Fibroblast of lung (primary cell): ENCODE data around the gene RNFT2. TPM values are rescaled to one million over a fixed set of nuclear protein-coding genes. Genes with fewer than 3 reads are reported as not detected.

Experiments used
- DNase-seq, 2 donors: peaks; one replicate each; pipeline versions ENCODE4 v3.0.0 to v3.0.0-alpha.2; 2010; ENCODE audit warnings: low read depth in 2 of 2
- H2AFZ ChIP-seq: 2 replicates; pipeline ENCODE4 v1.5.1; 2012; ENCODE audit warnings: low read length, control low read depth, inconsistent platforms
- H3K27ac ChIP-seq: 2 replicates; pipeline ENCODE4 v1.5.1; 2011; ENCODE audit warnings: low read length, control low read depth; ENCODE audit not compliant: insufficient read depth
- H3K27me3 ChIP-seq: 2 replicates; pipeline ENCODE4 v1.5.1; 2011; ENCODE audit warnings: mild to moderate bottlenecking, low read length; ENCODE audit not compliant: control insufficient read depth, insufficient read depth
- H3K36me3 ChIP-seq: 2 replicates; pipeline ENCODE4 v1.5.1; 2011; ENCODE audit warnings: low read length; ENCODE audit not compliant: control insufficient read depth, insufficient read depth
- H3K4me1 ChIP-seq: 2 replicates; pipeline ENCODE4 v1.5.1; 2011; ENCODE audit warnings: low read length; ENCODE audit not compliant: control insufficient read depth, insufficient read depth; ENCODE audit errors: extremely low read depth
- H3K4me2 ChIP-seq: 2 replicates; pipeline ENCODE4 v1.5.1; 2011; ENCODE audit warnings: low read length, control low read depth; ENCODE audit not compliant: insufficient read depth; ENCODE audit errors: extremely low read depth
- H3K4me3 ChIP-seq, 4 experiments: fragments of 200-600 bp in 1 of 4; sonication (generic) in 1 of 4; replicated peaks in 1 of 4; 2 replicates each; pipeline ENCODE4 v1.5.1; 2011 to 2016; ENCODE audit warnings: low read length in 4 of 4, low read depth in 3 of 4, mild to moderate bottlenecking in 3 of 4, control low read depth in 2 of 4, inconsistent platforms in 1 of 4, mixed read lengths in 1 of 4; ENCODE audit not compliant: insufficient read depth in 1 of 4; ENCODE audit errors: control extremely low read depth in 1 of 4
- H3K79me2 ChIP-seq: 2 replicates; pipeline ENCODE4 v1.5.1; 2012; ENCODE audit warnings: mild to moderate bottlenecking, low read length, inconsistent platforms; ENCODE audit not compliant: control insufficient read depth, insufficient read depth
- H3K9ac ChIP-seq: 2 replicates; pipeline ENCODE4 v1.5.1; 2011; ENCODE audit warnings: mild to moderate bottlenecking, low read length, control low read depth; ENCODE audit not compliant: insufficient read depth
- H3K9me3 ChIP-seq: 2 replicates; pipeline ENCODE4 v1.5.1; 2012; ENCODE audit warnings: low read depth, low read length; ENCODE audit not compliant: control insufficient read depth, insufficient read depth
- H4K20me1 ChIP-seq: 2 replicates; pipeline ENCODE4 v1.5.1; 2011; ENCODE audit warnings: low read length; ENCODE audit not compliant: control insufficient read depth, insufficient read depth; ENCODE audit errors: extremely low read depth
- EZH2 ChIP-seq: IDR thresholded peaks from 2 replicates; pipeline ENCODE4 v1.5.1; 2012; ENCODE audit warnings: low read length, control low read depth, mild to moderate bottlenecking; ENCODE audit errors: missing control alignments
- polyA plus RNA-seq, 2 donors: library from polyadenylated mRNA; depleted of rRNA in 1 of 2; stranded (reverse) in 1 of 2; unstranded in 1 of 2; fragments of >200 nt; gene quantifications; 2 replicates each; pipeline ENCODE4 v1.2.1, GENCODE V29; 2011 to 2012; ENCODE audit warnings: missing spikeins in 1 of 2
- total RNA-seq: library from RNA; depleted of rRNA; stranded (reverse); fragments of >200 nt; gene quantifications from 2 replicates; pipeline ENCODE4 v1.2.1, GENCODE V29; 2014
- TF ChIP-seq, protein P1 (sequence below), 2 donors: IDR thresholded peaks in 1 of 2; conservative IDR thresholded peaks in 1 of 2; 1 replicate in 1 of 2; 2 replicates in 1 of 2; pipeline ENCODE4 v1.5.1; 2011 to 2012; ENCODE audit warnings: low read length in 2 of 2, control low read depth in 1 of 2, inconsistent platforms in 1 of 2, low read depth in 1 of 2, mild to moderate bottlenecking in 1 of 2

Gene RNFT2
- total and polyA plus RNA-seq, 2 donors (not counting 1 experiment from before 2014, with no cell fraction given), result 0.95 to 3.1 TPM

DNA sequence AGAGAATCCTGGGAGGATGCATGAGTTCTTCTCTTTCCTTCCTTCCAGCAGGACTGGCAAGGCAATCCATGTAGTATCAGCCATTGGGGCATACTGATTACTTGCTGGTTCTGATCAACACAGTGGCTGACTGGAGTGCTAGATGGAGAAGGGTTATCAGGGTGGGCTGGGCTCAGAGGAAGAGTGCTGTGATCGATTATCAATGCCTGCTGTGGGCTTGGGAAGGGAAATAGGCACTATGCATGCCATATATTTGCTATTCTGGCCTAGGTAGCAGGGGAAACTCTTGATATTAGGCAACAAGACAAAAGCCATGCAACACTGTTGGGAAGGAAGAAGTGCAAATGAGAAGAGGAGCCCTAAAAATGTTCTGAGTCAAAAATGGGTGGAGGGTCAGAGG, 97.4 kb downstream of the RNFT2 start:
- Histone ChIP-seq H3K9ac (no peak overlapping the region), H3K4me3 (no peak overlapping the region), H3K79me2 (no peaks in the 10 kb centered on the region), H3K4me1 (no peaks in the 10 kb centered on the region), H3K27me3 (no peaks in the 10 kb centered on the region), H3K4me2 (no peak overlapping the region), H3K27ac (no peak overlapping the region), H4K20me1 (no peaks in the 10 kb centered on the region), H3K9me3 (no peaks in the 10 kb centered on the region), H2AFZ (no peak overlapping the region), H3K36me3 (no peaks in the 10 kb centered on the region)
- no peak for DNase-seq
- TF ChIP-seq, protein P1, sequence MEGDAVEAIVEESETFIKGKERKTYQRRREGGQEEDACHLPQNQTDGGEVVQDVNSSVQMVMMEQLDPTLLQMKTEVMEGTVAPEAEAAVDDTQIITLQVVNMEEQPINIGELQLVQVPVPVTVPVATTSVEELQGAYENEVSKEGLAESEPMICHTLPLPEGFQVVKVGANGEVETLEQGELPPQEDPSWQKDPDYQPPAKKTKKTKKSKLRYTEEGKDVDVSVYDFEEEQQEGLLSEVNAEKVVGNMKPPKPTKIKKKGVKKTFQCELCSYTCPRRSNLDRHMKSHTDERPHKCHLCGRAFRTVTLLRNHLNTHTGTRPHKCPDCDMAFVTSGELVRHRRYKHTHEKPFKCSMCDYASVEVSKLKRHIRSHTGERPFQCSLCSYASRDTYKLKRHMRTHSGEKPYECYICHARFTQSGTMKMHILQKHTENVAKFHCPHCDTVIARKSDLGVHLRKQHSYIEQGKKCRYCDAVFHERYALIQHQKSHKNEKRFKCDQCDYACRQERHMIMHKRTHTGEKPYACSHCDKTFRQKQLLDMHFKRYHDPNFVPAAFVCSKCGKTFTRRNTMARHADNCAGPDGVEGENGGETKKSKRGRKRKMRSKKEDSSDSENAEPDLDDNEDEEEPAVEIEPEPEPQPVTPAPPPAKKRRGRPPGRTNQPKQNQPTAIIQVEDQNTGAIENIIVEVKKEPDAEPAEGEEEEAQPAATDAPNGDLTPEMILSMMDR (conservative IDR thresholded peaks at IDR 0.05 in 1 of 2, IDR thresholded peaks at IDR 0.05 in 1 of 2; ENCODE audit: low read depth in 1 of 2, low read length in 2 of 2), result no peak
- TF ChIP-seq EZH2, result no peak

DNA sequence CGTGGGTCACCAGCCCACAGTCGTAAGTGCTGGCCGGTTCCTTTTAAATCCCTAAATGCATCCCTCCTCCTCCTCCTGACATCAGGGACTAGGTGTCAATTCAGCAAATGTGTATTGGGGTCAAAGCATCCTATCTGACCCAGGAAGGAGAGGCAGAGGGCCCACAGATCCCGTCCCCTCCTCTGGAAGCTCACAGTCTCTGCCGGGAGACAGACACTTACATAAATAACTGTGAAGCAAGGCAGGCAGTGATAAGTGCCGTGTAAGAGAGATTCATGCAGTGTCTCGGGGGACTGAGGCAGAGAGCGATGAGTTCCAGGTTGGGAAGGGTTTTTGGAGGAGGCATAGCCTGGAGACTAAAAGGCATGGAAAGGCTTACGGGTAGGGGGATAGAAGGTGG, 99.0 kb downstream of the RNFT2 start:
- no peak for DNase-seq
- no peak overlapping the region for H3K27ac ChIP-seq
- no peak overlapping the region for H2AFZ ChIP-seq
- H3K9ac ChIP-seq, result no peak overlapping the region
- H3K4me3 ChIP-seq, result no peak overlapping the region
- no peaks in the 10 kb centered on the region for H3K27me3 ChIP-seq
- no peaks in the 10 kb centered on the region for H3K4me1 ChIP-seq
- H3K9me3 ChIP-seq, result no peaks in the 10 kb centered on the region
- TF ChIP-seq, protein P1 (conservative IDR thresholded peaks at IDR 0.05 in 1 of 2, IDR thresholded peaks at IDR 0.05 in 1 of 2; ENCODE audit: low read depth in 1 of 2, low read length in 2 of 2), result no peak
- no peak for TF ChIP-seq EZH2
- no peaks in the 10 kb centered on the region for H3K79me2 ChIP-seq
- H4K20me1 ChIP-seq, result no peaks in the 10 kb centered on the region
- H3K36me3 ChIP-seq, result no peaks in the 10 kb centered on the region
- H3K4me2 ChIP-seq, result no peak overlapping the region

DNA sequence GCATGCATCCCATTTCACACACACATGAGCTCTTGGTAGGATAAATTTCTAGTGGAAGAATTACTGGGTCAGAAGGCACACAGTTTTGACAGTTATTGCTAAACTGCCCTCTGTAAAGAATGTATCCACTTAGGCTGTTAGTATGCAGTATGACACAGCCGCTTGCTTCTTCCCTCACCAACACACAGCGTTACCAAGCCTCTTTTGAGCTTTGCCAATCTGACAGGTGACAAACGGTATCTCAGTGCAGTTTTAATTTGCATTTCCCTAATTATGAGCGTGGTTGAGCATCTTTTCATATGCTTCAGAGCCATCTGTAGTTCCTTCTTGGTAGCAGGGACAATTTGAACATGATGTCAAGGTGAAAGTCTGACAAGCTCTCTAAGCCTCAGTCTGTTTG, 100.2 kb downstream of the RNFT2 start:
- Histone ChIP-seq H3K27ac (no peak overlapping the region), H4K20me1 (no peaks in the 10 kb centered on the region), H3K36me3 (no peaks in the 10 kb centered on the region), H3K9me3 (no peaks in the 10 kb centered on the region), H3K4me1 (no peaks in the 10 kb centered on the region), H2AFZ (no peak overlapping the region), H3K9ac (no peak overlapping the region), H3K4me2 (no peak overlapping the region), H3K79me2 (no peaks in the 10 kb centered on the region), H3K4me3 (no peak overlapping the region), H3K27me3 (no peaks in the 10 kb centered on the region)
- TF ChIP-seq, protein P1 (conservative IDR thresholded peaks at IDR 0.05 in 1 of 2, IDR thresholded peaks at IDR 0.05 in 1 of 2; ENCODE audit: low read depth in 1 of 2, low read length in 2 of 2), result no peak
- TF ChIP-seq EZH2, result no peak
- DNase-seq, result no peak
